HG02870 (cell line): Measurements from ENCODE around the gene TFAP2A.

Source experiments
- ATAC-seq: cut with Tn5 transposase; IDR thresholded peaks from one replicate; pipeline ENCODE4 v1.9.1; 2021; ENCODE audit warnings: mild to moderate bottlenecking, moderate library complexity; ENCODE audit not compliant: unreplicated experiment

The TFAP2A gene

GRCh38 chr6:10426781-10427279 is 12.0 kb upstream of the TFAP2A start:
- ATAC-seq: no peak

DNA sequence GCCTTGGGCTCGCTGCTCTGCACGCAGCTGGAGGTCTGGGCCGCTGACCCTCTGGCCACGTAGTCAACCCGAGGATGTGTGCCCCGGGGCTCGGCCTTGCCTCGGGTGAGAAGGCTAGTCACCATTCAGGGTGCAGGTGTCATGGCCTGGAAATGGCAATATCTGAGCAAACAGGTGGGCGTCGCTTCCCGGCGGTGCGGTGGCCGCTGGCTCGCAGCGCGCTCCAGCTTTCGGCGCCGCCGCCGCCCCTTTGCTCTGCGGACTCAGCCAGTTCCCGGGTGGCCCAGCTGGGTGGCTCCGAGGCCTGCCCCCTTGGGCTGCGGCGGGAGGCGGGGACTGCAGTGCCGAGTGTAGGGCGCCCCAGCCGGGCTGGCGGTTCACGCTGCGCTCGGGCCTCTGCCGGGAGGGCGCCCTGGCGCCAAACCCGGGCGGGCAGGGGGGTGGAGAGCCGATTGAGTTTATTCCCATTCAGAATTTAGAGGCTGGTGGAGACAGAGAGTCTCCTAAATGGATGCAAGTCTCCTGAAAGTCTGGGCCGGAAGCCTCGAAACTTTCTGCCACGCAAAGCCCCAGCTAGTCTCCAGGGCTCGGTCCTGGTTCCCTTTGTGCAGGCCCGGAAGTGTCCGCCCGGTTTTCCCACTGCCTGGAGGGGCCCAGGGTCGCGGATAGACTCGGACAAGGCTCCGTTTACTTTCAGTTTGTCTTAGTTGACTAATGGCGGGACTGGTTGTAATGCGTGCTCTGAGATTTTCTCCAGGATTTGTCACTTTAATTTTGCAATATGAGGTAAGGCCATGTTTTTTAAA is 11.3 kb upstream of the TFAP2A start:
- ATAC-seq: peak; percentile 45

GRCh38 chr6:10425176-10425974 is 10.5 kb upstream of the TFAP2A start:
- ATAC-seq: no peak

DNA sequence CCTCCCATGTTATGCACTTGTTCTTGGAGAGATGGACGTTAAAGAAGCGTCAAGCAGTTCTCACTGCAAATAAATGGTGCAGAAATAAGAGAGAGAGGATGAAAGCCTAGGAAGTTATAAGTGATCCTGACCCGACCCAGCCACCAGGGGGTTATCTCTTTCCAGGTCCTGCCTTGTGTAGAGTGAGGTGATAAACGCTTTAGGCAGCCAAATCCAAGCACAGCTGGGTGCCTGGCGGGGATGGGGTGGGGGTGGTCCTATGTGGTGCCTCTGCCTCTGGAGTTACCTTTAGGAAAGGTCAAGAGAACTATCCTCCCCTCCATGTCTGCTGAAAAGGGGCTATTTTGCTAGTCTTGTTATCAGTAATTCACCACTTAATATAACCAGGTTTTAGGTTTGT is 9.2 kb upstream of the TFAP2A start:
- ATAC-seq: no peak

GRCh38 chr6:10422737-10423034 is 7.8 kb upstream of the TFAP2A start:
- ATAC-seq: no peak

- ATAC-seq: no peak
Observed at GRCh38 chr6:10421921-10422736, 7.3 kb upstream of the TFAP2A start.

- no peak for ATAC-seq
Observed at GRCh38 chr6:10421158-10421920, 6.5 kb upstream of the TFAP2A start.

- no peak for ATAC-seq
Observed at GRCh38 chr6:10420546-10421157, 5.8 kb upstream of the TFAP2A start.

DNA sequence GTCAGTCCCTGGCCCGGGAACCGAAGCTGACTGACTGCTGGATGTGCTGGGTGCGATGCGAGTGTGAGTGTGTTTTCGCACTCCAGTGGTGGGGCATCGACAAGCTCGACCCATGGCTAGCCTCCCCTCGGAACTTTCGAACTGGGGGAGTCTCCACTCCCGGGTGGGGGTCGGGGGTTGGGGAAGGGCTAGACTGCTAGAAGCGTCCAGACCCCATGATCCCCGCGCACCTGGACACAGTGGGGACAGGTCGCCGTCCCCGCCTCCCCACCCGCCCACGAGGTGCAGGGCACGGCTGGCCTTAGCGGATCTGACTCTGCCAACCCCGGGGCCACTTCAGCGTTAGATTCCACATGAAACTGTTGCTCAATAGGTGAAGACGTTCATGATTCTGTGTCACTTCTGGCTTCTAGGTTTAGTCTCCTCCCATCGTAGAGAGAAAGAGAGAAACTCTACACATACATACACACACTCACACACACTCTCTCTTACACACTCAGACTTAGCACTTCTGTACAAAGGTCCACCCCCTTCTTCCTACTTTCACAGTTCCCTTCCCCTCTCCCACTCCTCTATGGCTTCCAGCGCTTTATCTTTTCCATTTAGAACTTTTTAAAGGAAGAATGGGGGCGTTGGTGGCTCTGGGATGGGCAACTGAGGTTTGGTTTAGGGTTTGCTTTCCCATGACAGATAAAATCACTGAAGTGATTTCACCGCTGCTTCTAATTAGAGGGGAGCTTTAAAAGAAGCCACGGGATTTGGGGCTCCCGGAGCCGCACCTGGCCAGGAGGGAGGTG is 5.1 kb upstream of the TFAP2A start:
- no peak for ATAC-seq

- no peak for ATAC-seq
Observed at GRCh38 chr6:10418862-10419748, 4.2 kb upstream of the TFAP2A start.

DNA sequence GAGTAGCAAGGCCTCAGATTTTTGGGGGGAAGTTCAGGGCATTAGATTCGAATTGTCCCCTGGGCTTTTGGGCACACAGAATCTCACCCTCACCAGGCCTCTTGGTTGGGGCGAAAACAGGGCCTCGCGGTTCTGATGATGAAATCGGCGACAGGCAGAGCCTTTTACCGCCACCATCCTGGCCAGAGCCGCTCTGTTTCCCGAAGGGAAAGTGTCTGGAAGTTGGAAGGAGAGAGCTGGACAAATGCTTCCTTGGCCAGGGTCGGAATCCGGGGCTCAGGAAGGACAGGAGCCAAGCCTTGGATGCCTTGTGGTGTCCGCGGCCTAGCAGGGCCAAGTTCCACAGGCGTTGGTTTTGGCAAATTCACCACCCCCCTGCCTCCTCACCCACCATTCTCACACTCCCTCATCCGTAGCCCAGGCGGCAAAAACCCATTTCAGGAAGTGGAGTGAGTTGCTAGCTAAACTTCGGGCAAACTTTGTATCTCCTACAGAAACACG is 3.5 kb upstream of the TFAP2A start:
- no peak for ATAC-seq

- no peak for ATAC-seq
Observed at GRCh38 chr6:10417681-10418104, 2.8 kb upstream of the TFAP2A start.

- ATAC-seq: no peak
Observed at GRCh38 chr6:10416863-10417641, 2.2 kb upstream of the TFAP2A start.

- no peak for ATAC-seq
Observed at GRCh38 chr6:10416516-10416862, 1.6 kb upstream of the TFAP2A start.

DNA sequence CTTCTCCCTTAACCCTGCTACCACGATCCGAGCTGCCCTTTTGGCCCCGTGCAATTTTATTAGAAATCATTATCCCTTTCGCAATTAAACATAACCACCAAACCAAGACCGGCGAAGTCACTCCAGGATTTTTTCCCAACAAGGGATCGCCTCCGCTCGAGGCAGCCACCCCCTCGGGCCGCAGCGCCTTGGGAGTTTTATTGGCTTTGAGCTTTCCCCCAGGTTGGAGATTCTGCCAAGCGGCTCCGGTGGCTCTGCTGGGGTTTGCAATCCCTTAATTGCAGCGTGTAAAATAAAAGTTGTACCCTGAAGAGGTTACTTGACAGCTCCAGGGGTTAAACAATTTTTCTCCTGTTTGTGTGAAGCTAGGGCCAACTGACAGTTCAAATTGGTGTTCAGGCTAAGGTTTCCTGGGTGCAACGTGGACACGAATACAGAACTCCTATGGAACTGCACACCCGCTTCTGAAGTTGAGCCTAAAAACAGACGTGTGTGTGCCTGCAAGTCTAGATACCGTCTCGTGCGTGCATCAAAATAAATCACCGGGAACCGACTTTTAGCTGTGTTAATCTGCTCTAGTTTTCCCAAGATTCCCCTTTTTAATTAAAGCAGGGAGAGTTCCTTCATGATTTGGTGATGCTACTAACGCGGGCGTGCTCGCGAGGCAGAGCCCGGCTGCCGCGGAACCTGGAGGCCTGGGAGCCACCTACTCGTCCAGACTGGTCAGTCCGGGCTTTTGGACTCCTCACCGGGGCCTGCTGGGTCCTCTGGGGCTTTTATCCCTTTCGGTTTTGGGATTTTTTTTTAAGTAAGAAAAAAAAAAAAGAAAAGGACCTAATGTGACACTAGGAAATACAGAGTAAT is 975 bp upstream of the TFAP2A start:
- no peak for ATAC-seq

DNA sequence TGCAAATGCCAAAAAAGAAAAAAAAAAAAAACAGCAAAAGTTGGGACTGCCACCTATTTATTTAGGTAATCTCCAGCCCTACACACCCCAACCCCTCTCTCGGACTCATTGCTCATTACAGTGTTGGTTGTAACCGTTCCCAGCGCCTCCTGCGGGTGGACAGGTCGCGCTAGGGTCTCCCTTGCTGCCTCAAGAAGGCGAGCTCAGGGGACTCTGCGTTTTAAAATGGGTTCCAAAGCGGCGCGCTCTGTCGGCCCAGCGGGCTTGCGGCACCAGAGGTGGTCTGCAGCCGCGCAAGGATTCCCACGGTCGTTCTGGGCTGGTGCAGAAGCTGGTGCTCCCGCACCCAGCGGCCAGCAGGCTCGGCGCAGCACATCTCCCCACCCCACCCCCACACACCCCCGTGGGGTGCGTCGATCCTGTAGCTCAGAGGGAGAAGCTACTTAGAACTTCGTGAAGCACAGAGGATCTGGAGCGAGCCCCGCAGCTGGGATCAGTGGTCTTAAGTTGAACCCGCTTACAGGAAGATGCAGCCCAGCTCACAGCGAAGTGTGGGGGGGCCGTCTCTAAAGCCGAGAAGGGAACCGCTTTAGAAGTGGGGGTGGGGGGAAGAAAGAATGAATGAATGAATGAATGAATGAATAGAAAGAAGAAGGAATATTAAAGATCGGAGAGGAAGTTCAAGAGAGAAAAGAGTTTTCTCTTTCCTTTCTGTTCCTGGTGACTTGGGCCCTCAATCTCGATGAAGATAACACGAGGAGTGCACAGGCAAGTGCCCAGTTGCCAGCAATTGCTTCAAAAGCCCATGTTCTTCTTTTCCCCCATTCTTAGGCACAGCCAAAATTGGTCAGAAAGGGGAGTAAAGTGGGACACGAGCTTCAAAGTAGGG is 780 bp downstream of the TFAP2A start:
- ATAC-seq: no peak
